Measurements from ENCODE around the gene RANBP3. TPM values are rescaled to one million over a fixed set of nuclear protein-coding genes. Genes with fewer than 3 reads are reported as not detected.

RANBP3 gene
- total and polyA plus RNA-seq, 4 donors, result 33.6 to 67.7 (median 54.9) TPM

GRCh38 chr19:6000228-6000847 is 22.4 kb upstream of the RANBP3 start:
- Histone ChIP-seq H3K9ac (ENCODE audit: insufficient read depth in 1 of 2, low read length in 2 of 2) (no peak overlapping the region), H3K4me1 (ENCODE audit: control insufficient read depth in 5 of 5, insufficient read depth in 5 of 5, low read length in 5 of 5) (no peaks in the 10 kb centered on the region), H3K36me3 (ENCODE audit: control insufficient read depth in 4 of 4, insufficient read depth in 4 of 4, low read length in 4 of 4) (peaks cover 5 to 34% (median 19%) of the 10 kb centered on the region in 4 donors), H3K27ac (ENCODE audit: low read depth in 1 of 2, low read length in 1 of 2) (no peak overlapping the region), H3K27me3 (ENCODE audit: control insufficient read depth in 3 of 3, insufficient read depth in 3 of 3, low read length in 2 of 3) (no peaks in the 10 kb centered on the region), H3K4me3 (no peak overlapping the region), H3K9me3 (ENCODE audit: control insufficient read depth in 4 of 4, insufficient read depth in 3 of 4, low read length in 3 of 4) (no peaks in the 10 kb centered on the region)
- ATAC-seq (ENCODE audit: insufficient read depth, low FRiP score), result no peak
- WGBS, 2 donors, result 98% methylated on average over 7 of the region's 7 CpGs
- no peak for DNase-seq
- no peak for TF ChIP-seq CTCF (IDR thresholded peaks at IDR 0.05; ENCODE audit: control extremely low read depth, extremely low read depth)

- ATAC-seq (ENCODE audit: insufficient read depth, low FRiP score), result no peak
- peaks cover 5 to 36% (median 19%) of the 10 kb centered on the region in 4 donors for H3K36me3 ChIP-seq (ENCODE audit: control insufficient read depth in 4 of 4, insufficient read depth in 4 of 4, low read length in 4 of 4)
- H3K9me3 ChIP-seq (ENCODE audit: control insufficient read depth in 4 of 4, insufficient read depth in 3 of 4, low read length in 3 of 4), result no peaks in the 10 kb centered on the region
- H3K4me3 ChIP-seq, result no peak overlapping the region
- no peak overlapping the region for H3K9ac ChIP-seq (ENCODE audit: insufficient read depth in 1 of 2, low read length in 2 of 2)
- DNase-seq, result no peak
- peaks cover 0 to 5% (median 0%) of the 10 kb centered on the region in 5 donors for H3K4me1 ChIP-seq (ENCODE audit: control insufficient read depth in 5 of 5, insufficient read depth in 5 of 5, low read length in 5 of 5)
- H3K27ac ChIP-seq (ENCODE audit: low read depth in 1 of 2, low read length in 1 of 2), result no peak overlapping the region
- WGBS, 2 donors, result 98% methylated on average over 6 of the region's 6 CpGs
- TF ChIP-seq CTCF (IDR thresholded peaks at IDR 0.05; ENCODE audit: control extremely low read depth, extremely low read depth), result no peak
- no peaks in the 10 kb centered on the region for H3K27me3 ChIP-seq (ENCODE audit: control insufficient read depth in 3 of 3, insufficient read depth in 3 of 3, low read length in 2 of 3)
Measured at GRCh38 chr19:5999693-6000092, 21.8 kb upstream of the RANBP3 start.

GRCh38 chr19:5997371-5997770 is 19.4 kb upstream of the RANBP3 start:
- 91 to 96% methylated on average over 17 of the region's 17 CpGs for WGBS, 2 donors
- Histone ChIP-seq H3K36me3 (ENCODE audit: control insufficient read depth in 4 of 4, insufficient read depth in 4 of 4, low read length in 4 of 4) (peaks cover 5 to 24% (median 17%) of the 10 kb centered on the region in 4 donors), H3K4me3 (no peak overlapping the region), H3K27me3 (ENCODE audit: control insufficient read depth in 3 of 3, insufficient read depth in 3 of 3, low read length in 2 of 3) (no peaks in the 10 kb centered on the region), H3K9ac (ENCODE audit: insufficient read depth in 1 of 2, low read length in 2 of 2) (no peak overlapping the region), H3K4me1 (ENCODE audit: control insufficient read depth in 5 of 5, insufficient read depth in 5 of 5, low read length in 5 of 5) (peaks cover 0 to 20% (median 7%) of the 10 kb centered on the region in 5 donors), H3K27ac (ENCODE audit: low read depth in 1 of 2, low read length in 1 of 2) (no peak overlapping the region), H3K9me3 (ENCODE audit: control insufficient read depth in 4 of 4, insufficient read depth in 3 of 4, low read length in 3 of 4) (no peaks in the 10 kb centered on the region)
- DNase-seq, result no peak
- no peak for ATAC-seq (ENCODE audit: insufficient read depth, low FRiP score)
- no peak for TF ChIP-seq CTCF (IDR thresholded peaks at IDR 0.05; ENCODE audit: control extremely low read depth, extremely low read depth)

All from lung (tissue), 12 donors.